Subcutaneous adipose tissue (tissue), 4 donors: Measurements from ENCODE around the gene SH3BP4. TPM values are rescaled to one million over a fixed set of nuclear protein-coding genes. Genes with fewer than 3 reads are reported as not detected.

ENCODE experiments used
- total RNA-seq, 4 donors: library from RNA; depleted of rRNA; stranded (reverse); fragments of >200 nt; gene quantifications; one replicate each; pipeline ENCODE4 v1.1.0, GENCODE V29; 2016
- TF ChIP-seq, protein P1 (sequence below): fragments of 450-650 bp; IDR thresholded peaks from one replicate; pipeline ENCODE4 v1.5.1; 2016; ENCODE audit warnings: low read depth, mild to moderate bottlenecking, control low read depth, antibody characterized with exemption, moderate library complexity

Gene SH3BP4
- total RNA-seq, 4 donors from 2014 or later = 12.4 to 35.6 (median 24.1) TPM

DNA sequence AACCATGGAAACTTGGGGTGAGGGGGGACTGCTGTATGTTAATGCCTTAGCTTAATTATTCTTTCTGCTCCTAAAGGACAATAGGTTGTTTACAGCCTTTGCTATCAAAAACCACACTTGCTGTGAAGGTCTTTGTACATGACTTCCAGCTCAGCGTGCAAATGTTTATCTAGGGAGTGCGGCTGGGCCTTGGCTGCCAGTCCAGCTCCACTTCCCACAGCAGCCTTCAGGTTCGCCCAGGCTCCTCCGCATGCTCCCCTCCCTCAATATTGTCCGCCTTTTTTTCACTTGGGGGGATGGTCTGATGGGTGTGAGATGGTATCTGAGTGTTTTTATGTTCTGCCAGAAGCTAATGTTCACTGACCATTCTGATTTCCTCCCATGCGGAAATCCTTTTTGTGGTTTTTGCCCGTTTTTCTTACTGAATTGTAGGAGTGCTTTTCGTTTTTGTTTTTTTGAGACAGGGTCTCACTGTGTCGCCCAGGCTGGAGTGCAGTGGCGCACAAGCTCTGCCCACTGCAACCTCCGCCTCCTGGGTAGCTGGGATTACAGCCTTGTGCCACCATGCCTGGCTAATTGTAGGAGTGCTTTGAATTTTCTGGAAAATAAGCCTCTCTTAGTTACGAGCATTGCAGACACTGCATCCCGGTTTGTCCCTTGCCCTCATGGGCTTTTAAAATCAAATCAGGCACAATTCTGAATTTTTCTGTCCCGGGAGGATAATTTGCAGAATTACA, 28.8 kb downstream of the SH3BP4 start:
- TF ChIP-seq, protein P1, sequence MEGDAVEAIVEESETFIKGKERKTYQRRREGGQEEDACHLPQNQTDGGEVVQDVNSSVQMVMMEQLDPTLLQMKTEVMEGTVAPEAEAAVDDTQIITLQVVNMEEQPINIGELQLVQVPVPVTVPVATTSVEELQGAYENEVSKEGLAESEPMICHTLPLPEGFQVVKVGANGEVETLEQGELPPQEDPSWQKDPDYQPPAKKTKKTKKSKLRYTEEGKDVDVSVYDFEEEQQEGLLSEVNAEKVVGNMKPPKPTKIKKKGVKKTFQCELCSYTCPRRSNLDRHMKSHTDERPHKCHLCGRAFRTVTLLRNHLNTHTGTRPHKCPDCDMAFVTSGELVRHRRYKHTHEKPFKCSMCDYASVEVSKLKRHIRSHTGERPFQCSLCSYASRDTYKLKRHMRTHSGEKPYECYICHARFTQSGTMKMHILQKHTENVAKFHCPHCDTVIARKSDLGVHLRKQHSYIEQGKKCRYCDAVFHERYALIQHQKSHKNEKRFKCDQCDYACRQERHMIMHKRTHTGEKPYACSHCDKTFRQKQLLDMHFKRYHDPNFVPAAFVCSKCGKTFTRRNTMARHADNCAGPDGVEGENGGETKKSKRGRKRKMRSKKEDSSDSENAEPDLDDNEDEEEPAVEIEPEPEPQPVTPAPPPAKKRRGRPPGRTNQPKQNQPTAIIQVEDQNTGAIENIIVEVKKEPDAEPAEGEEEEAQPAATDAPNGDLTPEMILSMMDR = no peak

DNA sequence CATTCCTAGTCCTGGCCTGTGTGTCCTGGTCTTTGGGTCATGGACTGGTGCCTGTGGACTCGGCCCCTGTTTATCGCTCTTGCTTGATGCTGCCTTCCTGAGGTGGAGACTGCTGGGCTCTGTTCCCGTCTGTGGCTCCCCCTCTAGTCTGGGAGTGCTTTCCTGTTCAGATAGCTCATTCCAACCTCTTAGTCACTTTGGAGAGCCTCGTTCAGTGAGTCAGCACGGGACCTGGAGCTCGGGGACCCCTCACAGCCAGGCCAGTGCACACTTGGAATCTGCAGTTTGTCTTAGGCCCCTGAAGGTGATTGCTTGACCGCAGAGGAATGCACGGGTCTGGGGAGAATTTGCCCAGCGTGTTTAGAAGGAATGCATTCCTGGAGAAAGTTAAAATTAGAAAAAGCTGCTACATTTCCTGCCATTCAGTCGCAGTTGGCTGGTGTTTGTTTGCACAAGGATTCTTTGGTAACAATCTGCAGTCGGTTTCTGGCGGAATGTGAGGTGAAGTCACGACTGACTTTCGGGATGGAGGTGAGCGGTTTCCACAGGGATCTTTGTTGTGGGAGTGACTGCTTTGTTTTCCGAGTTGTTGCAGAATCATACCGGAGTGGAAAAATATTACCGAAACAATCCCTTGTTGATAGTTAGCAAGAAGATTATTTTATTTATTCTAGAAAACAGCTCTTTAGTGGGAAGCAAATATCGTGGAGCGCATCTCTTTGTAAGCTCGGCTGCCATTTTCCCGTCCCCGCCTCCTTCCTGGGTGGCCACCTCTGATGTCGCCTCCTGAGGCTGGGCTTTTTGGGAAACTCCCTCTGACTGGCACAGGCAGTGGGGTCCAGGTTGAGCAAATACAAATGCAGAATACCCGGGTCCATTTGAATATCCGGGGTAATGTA, 29.6 kb downstream of the SH3BP4 start:
- TF ChIP-seq, protein P1 = no peak

- TF ChIP-seq, protein P1 = no peak
Measured at GRCh38 chr2:234982096-234982834, 30.4 kb downstream of the SH3BP4 start.

DNA sequence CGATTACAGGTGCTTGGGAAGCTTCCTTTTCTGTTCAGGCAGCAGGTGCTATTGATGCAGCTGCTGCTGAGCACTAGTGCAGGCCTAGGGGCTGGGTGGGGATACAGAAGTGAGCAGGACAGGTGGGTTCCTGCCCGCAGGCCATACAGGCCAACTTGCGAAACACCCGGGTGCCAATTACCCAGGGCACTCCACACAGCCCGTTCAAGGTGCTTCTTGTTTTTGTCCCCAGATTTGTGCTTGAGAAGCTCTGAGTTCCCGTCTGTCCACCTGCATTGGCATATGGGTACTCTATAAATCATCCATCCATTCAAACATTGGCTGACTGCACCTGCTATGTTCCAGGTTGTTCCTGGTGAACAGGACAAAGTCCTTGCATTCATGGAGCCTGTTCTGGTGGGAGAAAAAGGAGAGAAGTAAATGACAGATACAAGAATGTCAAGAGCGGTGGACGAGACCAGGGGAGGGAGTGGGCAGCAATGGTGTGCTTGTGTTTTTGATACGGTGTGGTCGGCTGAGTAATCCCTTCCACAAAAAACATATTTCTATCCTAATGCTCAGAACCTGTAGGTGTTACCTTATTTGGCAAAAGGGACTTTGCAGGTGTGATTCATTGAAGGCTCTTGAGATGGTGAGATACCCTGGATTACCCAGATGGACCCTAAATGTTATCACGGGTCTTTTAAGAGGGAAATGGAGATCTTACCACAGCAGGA, 31.4 kb downstream of the SH3BP4 start:
- TF ChIP-seq, protein P1 = no peak

GRCh38 chr2:234985608-234986245, 33.9 kb downstream of the SH3BP4 start:
- TF ChIP-seq, protein P1 = no peak

GRCh38 chr2:234986390-234986789, 34.6 kb downstream of the SH3BP4 start:
- TF ChIP-seq, protein P1 = no peak
